ENCODE results near the gene PPP1R17. TPM values are rescaled to one million over a fixed set of nuclear protein-coding genes. Genes with fewer than 3 reads are reported as not detected.

The PPP1R17 gene
- total and polyA plus RNA-seq, 8 donors, result not detected

DNA sequence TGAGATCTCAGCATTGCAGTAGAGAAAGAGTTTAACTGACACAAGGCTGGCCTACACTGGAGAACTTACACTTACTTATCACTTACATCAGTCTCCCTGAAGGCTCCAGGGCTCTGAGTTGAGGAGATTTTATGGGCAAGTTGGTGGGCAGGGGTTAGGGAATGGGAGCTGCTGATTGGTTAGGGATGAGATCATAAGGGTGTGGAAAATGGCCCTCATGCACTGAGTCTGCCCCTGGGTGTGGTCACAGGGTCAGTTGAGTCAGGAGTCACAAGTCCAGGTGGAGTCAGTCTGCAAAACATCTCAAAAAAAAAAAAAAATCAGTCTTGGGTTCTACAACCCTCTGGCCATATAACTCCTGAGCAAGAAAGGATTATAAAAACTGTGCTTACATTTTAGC lies 60.5 kb downstream of the PPP1R17 start:
- H3K9me3 ChIP-seq, result no peaks in the 10 kb centered on the region
- no peaks in the 10 kb centered on the region for H3K27me3 ChIP-seq
- FAIRE-seq (no peak), ATAC-seq (no peak), DNase-seq (no peak)
- no peaks in the 10 kb centered on the region for H3K36me3 ChIP-seq
- H3K27ac ChIP-seq, result no peak overlapping the region
- intact Hi-C loops (cut with DNase I), result loop anchor here in 2 of 3 donors (10.0 kb wide), 1 partner anchor 457 kb away; no protein-coding TSS in a partner anchor
- H3K4me3 ChIP-seq, result no peak overlapping the region
- H3K4me1 ChIP-seq, result no peaks in the 10 kb centered on the region
- TF ChIP-seq, protein P1, sequence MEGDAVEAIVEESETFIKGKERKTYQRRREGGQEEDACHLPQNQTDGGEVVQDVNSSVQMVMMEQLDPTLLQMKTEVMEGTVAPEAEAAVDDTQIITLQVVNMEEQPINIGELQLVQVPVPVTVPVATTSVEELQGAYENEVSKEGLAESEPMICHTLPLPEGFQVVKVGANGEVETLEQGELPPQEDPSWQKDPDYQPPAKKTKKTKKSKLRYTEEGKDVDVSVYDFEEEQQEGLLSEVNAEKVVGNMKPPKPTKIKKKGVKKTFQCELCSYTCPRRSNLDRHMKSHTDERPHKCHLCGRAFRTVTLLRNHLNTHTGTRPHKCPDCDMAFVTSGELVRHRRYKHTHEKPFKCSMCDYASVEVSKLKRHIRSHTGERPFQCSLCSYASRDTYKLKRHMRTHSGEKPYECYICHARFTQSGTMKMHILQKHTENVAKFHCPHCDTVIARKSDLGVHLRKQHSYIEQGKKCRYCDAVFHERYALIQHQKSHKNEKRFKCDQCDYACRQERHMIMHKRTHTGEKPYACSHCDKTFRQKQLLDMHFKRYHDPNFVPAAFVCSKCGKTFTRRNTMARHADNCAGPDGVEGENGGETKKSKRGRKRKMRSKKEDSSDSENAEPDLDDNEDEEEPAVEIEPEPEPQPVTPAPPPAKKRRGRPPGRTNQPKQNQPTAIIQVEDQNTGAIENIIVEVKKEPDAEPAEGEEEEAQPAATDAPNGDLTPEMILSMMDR (IDR thresholded peaks at IDR 0.05), result no peak

DNA sequence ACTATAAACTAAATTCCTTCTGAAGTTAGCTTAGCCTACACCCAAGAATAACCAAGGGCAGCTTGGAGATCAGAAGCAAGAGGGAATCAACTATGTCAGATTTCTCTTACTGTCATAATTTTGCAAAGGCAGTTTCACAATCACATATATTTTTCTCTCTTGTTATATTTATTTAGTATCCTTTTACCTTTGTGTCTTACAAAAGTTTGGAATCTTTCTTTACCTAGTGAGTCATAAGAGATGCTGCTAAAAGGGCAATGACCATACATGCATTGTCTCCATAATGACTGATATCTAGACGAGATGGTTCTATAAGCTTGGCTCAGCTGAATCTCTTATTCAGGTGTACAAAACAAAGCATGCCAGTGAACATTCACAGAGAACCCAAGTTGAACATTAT lies 61.1 kb downstream of the PPP1R17 start:
- Histone ChIP-seq H3K36me3 (no peaks in the 10 kb centered on the region), H3K27me3 (no peaks in the 10 kb centered on the region), H3K27ac (no peak overlapping the region), H3K9me3 (no peaks in the 10 kb centered on the region), H3K4me3 (no peak overlapping the region), H3K4me1 (no peaks in the 10 kb centered on the region)
- no peak for DNase-seq
- 78 to 86% methylated on average over 1 of the region's 1 CpG for WGBS, 2 donors
- TF ChIP-seq, protein P1 (IDR thresholded peaks at IDR 0.05), result no peak
- ATAC-seq, result no peak
- FAIRE-seq, result no peak
- intact Hi-C loops (cut with DNase I), result loop anchor here in 2 of 3 donors (10.0 kb wide), 1 partner anchor 457 kb away; no protein-coding TSS in a partner anchor

DNA sequence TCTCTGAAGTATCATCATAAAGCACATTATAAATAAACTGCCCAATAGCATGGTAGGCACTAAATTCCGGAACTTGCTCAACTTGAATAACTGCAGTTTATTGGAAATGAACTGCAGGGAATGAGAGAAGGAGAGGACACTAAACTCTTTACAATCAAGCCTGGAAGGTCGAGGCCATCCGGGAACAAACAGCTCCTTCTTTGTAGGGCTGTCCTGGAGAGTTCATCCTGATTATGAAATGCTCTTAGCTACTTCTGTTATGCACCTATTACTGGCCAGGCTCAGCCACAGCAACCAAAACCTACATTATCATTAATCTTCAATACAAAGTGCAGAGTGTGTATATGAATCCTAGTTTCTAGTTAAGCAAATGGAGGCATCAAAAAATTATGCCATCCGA lies 64.7 kb downstream of the PPP1R17 start:
- Histone ChIP-seq H3K27me3 (peaks cover 0 to 5% (median 0%) of the 10 kb centered on the region in 4 donors), H3K4me3 (no peak overlapping the region), H3K27ac (no peak overlapping the region), H3K36me3 (no peaks in the 10 kb centered on the region), H3K9me3 (no peaks in the 10 kb centered on the region), H3K4me1 (no peaks in the 10 kb centered on the region)
- no peak for ATAC-seq
- DNase-seq, result no peak
- FAIRE-seq, result no peak
- TF ChIP-seq, protein P1 (IDR thresholded peaks at IDR 0.05), result no peak
- intact Hi-C loops (cut with DNase I), result no loop called here
- 74 to 77% methylated on average over 4 of the region's 4 CpGs for WGBS, 2 donors

Other genes with a start within 250 kb of the PPP1R17 start
- gene ITPRID1, start 173.1 kb upstream of the PPP1R17 start, total RNA-seq, result under 1 TPM in 5 of 6 donors, not detected in 1; 0.05 to 0.72 (median 0.09) TPM
- under 1 TPM in 1 of 2 donors, not detected in 1; 0.02 TPM for gene ITPRID1, start 173.1 kb upstream of the PPP1R17 start, polyA plus RNA-seq

Measured in pancreas (tissue), 10 donors.